HG02884 (cell line): ENCODE measurements around the gene LHPP.

Experiments
- ATAC-seq: cut with Tn5 transposase; IDR thresholded peaks from one replicate; pipeline ENCODE4 v1.9.1; 2021; ENCODE audit warnings: mild to moderate bottlenecking, moderate library complexity; ENCODE audit not compliant: unreplicated experiment

The LHPP gene

DNA sequence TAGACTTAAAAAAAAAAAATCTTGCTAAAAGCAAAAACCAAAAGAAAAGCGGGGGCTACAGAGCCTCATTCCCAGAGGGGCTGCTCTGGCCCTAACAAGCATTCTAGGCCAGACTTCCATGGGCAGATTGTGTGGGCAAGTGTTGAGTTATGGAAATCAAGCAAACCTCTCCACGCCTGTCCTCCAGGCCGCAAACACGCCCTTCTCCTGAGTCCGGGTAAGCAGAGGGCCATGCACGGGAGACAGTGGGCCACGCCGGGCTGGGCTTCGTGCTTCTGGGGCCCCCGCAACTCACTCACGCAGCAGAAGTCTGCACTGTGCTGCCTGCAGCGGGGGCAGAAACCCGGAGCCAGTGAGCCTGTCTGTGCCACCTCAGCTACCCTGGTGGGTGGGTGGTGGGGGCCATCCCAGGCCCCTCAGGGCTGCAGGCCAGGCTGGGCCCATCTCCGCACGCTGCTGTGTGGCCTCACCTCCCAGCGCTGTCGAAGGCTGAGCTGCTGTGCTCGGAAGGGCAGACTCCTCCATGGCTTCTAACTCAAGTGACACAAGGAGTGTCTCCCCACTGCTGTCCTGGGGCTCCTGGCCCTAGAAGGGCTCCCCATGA is 156.9 kb downstream of the LHPP start:
- ATAC-seq = no peak

DNA sequence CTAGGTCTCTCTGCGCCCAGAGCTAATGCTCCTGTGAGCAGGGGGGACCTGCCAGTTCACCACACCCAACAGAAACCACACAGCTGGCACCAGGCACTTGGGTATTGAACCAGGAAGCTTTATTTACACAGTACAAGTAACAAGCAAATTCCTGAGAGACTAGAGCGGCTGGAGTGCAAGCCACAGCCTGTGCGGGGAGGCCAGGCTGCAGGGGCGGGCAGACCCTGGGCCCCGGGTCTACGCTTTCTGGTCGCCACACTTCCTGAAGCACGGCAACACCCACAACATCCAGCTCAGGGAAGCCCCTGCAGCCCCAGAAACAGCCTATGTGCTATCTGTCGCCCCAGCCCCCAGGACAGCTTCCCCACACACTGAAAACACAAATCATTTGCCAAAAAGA is 157.6 kb downstream of the LHPP start:
- ATAC-seq = peak; percentile 40

DNA sequence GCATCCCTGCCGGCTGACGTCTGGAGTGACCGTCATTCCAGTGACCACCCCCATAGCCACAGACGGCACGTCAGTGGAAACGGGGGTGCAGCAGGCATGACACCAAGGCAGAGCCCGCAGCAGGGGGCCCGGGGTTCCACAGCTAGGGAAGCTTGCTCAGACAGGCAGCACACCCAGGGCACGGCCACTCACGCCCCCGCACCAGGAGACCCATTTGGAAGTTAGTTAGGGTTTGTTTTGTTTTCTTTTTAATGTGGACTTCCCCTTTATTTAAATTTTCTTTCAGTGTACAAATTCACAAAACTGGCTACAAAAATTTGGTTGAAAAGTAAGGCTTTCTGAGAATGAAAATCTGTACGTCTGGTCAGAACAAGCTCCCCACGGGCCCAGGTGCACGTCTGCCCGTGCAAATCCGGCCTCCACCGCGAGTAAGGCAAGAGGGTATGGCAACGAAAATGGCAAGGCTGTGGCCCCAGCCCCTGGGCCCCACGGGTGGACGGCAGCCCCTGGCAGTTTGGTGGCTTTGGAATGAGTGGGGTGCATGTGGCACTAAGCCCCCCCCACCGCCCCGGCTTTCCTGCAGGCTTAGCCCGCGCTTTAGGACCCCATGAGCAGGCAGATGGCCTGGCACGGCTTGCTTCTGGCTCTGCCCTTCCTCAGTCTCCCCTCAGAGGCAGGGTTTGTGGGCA is 158.3 kb downstream of the LHPP start:
- no peak for ATAC-seq

DNA sequence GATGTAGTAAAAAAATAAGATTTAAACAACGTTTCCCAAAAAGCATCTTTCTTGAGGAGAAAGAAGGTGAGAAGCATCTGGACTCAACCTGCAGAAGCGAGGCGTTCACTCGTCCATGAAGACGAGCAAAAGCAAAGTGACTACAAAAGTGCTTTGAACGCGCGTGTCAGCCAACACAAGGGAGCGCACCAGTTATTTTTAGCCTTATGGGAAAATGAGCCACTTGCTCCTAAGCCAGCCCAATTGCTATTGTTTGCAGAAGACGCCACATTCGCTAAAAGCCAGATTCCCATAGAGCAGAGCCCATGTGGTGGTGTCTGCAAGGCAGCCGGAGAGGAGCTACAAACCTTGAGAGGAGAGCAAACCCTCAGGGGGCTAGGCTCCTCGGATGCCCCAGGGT is 160.0 kb downstream of the LHPP start:
- ATAC-seq = no peak

DNA sequence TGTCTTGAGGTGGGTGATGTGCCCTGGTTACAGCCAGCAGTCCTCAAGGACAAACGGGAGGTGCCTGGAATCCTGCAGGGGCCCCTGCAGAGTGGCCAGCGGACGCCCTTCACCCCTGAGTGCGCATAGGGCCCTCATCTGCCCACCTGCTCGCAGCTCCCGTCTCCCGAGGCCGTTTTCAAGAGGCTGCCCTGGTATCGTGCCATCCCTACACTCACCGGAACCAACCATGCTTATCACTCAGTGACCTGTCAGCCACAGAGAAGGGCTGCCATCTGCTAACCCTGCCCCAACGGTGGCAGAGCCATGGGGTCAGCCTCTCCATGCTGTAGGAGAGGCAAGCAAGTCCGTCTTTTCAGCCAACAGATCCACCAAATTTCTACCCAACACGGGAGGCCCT is 160.5 kb downstream of the LHPP start:
- ATAC-seq = no peak

DNA sequence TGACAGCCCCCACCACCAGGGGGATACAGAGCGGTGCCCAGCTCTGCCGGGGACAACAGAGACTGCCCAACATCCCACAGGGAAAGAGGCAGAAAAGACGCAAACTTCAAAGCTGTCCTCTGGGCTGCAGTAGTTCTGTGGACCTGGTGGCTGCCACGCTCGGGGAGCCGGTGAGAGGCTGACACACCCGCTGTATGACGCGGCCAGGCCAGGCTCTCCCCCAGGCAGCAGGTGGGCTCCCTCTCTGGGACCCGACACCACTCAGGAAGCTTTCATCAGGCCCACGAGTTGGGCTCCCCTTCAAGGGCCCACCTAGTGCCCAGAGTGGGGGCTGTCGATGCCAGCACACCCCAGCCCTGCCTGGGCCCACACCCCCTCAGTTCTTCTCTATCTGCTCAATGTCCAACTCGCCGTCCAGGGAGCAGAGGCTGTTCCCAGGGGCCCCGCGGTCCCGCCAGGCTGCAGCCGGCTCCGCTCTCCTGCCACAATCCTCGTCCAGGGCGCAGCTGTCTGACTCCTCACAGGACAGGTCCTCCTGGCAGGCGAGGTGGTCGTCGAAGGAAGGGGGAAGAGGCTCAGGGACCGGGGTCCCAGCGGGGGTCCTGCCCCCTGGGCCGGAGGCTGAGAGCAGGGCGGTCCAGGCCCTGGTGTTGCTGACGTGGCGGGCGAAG is 161.4 kb downstream of the LHPP start:
- no peak for ATAC-seq

DNA sequence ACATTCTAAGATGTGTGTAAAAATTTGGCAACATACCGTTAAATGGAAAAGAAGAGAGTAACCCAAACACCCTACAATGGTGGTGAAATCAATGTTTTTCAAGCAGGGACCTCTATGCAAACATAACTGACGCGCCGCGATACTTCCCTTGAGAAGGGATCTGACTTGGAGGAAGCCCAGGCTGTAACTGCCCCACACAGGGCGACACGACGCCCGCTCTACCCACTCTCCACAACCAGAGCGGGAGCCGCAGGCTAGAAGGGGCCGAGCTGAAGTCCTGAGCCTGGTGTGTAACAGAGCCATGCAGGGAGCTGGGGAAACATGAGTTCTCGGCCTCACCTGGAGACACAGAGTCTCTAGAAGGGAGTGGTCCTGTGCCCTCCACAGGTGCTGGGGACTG is 162.4 kb downstream of the LHPP start:
- no peak for ATAC-seq

DNA sequence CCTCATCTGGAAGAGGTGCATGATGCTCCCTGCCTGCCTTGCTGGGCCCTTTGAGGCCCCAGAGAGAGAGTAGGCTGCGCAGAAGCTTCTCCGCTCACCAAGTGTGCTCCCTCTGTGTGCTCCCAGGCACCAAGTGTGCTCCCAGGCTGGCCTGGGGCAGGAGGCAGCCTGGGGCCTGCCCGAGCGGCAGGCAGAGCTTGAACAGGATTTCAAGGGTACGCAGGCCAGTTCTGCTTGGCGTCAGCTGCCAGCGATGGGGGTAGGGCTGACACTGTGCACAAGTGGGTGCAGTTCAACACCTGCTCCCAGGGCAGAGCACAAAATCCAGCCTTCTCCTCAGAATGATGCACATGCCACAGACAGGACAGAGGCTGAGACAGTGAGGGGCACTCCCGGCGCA is 162.8 kb downstream of the LHPP start:
- no peak for ATAC-seq

DNA sequence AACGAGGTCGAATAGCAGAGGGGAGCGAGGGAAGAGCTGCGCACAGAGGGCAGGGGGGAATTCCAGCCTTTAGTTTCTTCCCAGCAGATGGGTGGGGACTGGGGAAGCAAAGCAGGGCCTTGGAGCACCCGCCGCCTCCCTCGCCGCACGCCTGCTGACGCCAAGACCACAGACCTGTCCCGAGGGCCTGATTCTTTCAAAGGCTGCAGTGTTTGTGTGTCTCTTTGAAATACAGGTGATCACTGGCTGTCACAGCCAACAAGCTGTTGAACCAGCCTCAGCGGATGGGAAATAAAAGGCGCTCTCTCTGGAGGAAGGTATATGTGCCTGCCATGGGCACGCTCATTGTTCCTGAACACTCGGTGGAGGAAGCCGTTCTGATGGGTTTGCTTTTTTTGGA is 163.3 kb downstream of the LHPP start:
- no peak for ATAC-seq

DNA sequence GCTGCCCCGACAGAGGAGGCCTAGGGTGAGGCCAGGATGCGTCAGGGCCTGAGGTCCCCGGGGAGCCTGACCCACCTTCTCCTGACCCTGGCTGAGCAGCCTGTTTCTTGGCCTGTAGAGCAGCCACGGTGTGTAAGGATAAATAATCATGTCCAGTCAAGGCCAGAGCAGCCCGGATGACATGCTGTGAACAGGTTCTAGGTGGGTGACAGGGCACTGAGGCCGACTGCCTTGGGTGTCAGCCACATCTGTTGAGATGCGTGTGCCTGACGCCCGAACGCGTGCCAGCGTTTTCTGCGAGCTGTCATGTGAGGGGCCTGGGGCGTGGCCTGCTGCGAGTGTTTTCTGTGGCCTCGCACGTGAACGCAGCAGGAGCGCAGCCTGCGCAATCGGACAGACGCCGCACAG is 164.2 kb downstream of the LHPP start:
- ATAC-seq = no peak

DNA sequence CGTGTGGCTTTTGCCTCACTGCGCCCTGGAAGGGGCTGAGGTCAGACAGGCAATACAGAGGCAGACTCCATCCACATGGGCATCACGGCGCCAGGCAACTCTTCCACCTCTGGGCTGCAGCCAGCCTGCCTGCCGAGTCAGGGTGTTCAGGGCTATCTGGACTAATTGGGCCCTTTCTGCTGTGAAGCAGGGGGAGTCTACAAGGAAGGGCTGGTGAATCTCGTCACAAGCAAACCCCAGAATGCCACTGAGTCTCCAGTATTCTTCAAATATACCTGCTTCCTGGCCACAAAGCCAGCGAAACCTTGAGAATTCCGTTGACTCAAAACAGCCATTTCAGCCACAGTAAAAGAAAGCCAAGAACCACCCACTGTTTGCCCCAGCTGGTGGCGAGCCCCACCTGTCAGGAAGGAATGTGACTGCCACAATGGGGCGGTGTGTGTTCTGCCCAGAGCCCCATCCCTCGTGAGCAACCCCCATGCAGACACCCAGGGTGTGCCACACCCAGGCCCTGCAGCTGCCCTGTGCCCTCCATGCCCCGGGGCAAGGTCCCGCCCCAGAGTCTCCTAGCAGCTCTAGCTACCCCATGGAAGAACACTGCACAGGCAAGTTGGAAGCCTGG is 165.2 kb downstream of the LHPP start:
- ATAC-seq = peak; percentile 70

DNA sequence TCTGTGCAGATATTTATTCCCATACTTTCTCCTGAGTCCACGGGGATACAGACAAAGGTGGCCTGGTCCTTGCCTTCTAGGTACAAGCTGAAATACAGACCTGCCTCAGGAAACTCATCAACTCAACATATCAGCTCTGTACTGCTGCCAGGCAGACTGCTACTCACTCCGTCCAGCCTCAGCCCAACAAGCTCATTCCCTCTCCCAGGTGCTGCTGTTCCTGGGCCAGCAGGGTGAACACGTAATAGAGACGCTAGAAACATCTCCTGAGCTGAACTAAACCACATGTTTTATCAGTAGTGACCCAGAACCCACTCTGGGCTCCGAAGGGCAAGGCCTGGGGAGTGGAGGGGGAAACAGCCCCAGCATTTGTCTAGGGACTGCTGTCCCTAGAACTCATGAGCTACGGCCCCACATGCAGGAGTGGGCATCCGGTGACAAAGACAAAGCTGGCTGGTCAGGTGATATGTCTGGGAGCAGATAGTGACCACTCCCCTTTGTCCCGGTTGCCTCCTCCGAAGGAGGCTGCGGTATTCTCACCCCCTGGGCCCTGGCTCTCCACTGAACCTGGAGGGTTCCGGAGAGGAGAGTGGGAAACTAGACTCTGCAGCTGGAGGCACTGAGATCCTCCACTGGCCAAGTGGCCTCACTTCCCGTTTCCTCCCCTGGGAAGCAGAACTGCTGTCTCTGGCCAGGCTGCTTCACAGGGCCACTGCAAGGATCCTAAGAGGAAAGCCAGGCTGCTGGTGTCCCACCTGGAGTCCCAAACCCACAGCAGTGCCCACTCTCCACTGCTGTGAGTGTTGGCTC is 166.4 kb downstream of the LHPP start:
- no peak for ATAC-seq

DNA sequence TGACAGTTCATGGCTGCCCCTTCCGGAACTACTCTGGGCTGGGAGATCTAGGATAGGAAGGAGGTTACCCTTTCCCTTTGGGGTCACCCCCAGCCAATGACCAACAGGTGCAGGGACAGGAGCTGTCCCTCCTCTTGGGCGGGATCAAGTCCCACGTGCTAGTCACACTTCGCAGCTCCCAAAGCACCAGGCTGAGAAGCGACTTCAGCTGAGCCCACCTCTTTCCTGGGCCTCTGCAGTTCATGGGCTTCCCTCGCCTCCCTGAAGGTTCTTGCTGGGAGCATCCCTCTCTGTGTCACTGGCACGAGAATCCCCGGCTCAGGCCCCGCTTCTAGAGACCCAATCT is 167.0 kb downstream of the LHPP start:
- ATAC-seq = no peak

DNA sequence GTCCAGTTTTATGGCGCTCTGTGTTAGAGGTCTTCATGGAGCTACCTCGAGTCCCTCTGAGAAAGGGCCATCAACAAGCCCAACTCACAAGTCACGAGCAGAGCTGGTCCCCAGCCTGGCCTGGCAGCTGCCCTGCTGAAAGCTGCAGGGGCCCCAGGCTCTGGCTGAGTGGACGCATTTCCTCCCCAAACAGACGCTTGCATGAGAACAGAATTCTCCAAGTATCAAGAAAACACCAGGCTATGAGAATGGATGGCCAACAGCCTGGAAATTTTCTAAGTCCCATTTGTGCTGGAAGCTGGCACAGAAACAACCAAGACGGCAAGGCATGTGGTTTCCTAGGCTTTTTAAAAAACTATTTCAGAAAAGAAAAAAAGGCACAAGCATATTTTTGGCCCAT is 167.8 kb downstream of the LHPP start:
- ATAC-seq = no peak

DNA sequence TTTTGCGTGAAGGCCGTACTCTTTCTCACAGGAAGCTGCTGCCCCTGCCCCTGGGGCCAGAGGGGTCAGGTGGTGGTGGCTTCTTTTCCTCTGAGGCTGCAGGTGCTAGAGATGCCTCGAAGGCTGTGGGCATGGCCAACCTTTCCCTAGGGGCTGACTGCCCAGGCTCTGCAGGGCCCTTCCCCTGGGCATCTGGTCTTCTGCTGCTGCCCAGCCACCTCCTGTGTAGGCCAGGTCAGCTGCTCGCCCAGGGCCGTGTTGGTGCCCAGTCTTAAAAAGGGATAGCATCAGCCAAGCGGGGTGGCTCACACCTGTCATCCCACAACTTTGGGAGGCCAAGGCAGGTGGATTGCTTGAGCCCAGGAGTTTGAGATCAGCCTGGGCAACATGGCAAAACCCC is 168.2 kb downstream of the LHPP start:
- no peak for ATAC-seq

DNA sequence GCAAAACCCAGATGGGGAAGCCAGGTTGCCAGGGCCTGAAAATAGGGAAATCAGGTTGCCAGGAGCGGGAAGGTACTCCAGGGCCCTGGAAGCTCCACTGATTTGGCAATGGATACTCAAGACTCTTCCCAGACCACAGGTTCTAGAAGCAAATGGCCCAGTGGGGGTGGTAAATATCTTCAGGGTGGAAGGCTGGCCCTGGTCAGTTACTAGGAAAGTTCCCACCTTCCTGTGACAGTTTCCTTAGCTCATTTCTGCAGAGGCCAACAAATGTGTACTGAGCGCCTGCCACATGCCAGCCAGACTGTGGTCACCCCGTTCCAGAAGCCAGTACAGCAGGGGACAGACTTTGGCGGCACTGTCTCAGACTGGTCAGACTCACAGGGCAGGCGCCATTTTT is 168.9 kb downstream of the LHPP start:
- no peak for ATAC-seq

DNA sequence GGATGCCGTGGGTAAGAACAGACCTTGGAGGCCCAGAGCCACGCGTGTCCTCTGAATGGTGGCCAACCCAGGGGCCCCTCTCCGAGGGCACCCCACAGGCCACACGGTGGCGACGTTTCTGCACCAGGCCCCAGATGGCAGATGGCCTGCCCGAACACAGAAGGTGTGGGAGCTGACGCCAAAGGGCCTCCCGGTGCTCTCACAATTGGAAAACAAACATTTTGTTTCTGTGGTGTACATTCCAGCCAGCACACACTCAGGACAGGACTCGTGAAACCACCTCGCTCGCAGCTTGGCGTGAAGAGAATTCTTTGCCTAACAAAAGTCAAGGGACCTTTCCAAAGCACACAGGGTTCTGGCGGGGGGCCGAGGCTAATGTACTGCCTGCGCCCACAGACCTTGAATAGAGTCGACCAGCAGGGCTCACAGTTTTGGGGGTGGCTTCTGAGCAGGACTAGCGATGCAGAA is 170.5 kb downstream of the LHPP start:
- no peak for ATAC-seq

DNA sequence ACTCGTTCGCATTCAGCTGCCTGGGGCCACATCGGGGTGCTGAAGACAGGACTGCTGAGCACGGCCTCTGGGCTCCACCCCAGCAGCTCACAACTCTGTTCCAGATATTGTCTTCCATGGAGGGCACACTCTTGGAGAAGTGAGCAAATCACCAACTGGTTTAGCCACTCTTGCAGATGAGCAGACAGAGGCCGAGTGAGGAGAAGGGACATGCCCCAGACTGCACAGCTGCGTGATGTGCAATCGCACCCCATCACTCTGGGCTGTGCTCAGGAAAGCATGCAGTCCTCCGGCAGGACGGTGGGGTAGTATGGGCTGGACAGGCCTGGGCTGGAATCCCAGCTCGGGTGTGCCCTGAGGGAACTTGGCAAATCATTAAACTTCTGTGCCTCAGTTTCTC is 170.9 kb downstream of the LHPP start:
- no peak for ATAC-seq

DNA sequence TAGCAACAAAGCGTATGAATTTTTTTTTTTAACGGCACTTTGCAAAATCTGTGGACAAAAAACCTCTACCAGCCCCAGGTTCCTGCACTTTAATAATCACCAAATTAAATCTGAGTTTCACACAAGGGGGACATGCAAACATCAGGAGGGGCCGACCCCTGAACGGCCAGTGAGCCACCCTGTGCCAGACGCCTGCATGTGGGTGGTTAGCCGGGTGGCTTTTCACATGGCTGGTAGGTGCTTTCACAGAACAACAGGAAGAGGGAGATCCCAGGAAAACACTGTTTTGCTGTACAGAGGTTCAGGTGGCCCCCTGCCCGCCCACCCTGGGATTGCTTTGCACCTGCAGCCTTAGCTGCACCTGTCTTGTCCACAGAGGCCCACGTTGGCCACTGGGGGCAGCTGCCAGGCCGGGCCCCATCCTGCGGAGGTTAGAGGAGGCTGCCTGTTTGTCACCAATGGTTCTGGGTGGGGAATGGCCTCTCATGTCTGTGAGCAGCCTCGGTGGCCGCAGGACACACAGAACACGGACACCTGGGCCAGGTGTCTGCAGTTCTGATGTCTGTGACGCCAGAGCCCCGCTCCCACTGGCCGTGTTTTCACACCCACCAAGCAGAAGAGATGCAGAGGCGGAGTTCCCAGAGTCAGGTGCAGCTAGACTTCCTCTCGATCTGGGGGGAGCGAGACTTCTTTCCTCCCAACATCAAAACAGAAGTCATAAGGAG is 174.8 kb downstream of the LHPP start:
- ATAC-seq = no peak

DNA sequence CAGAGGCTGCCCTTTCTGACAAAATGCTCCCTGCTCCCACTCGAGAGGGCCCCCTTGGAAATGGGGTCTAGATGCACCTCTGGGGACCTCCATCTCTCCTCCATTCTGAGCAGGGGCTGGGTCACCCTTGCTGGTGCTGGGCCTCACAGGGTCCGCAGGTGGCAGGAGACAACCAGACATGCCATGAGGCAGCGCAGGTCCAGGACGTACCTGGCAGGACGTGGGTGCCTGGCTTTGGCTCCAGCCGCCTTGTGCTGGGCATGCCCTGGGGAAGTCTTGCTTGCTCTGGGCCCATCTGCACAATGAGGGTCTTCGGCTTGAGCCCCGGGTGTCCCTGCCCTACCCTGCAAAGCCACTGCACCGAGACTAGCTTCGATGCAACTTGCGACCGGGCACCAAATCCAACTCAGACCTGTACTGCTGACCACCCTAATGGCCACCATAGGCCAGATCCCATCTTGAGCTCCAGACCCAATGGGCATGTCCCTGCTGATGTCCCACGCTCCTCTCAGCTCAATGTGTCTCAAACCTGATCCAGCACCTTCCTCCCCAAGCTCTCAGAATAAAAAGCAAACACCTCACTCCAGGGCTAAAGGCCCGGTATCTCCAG is 175.6 kb downstream of the LHPP start:
- ATAC-seq = no peak
